H9 (cell line): ENCODE results near the gene STARD8. TPM values are rescaled to one million over a fixed set of nuclear protein-coding genes. Genes with fewer than 3 reads are reported as not detected.

Source experiments
- DNase-seq: peaks from one replicate; pipeline ENCODE4 v3.0.0-alpha.2; 2017
- H2AFZ ChIP-seq: one replicate; pipeline ENCODE4 v1.6.1; 2013; ENCODE audit warnings: mild to moderate bottlenecking, low read length, control low read depth, moderate library complexity
- H2AK5ac ChIP-seq: 2 replicates; pipeline ENCODE4 v1.6.1; 2013; ENCODE audit warnings: low read length, control low read depth, mixed read lengths; ENCODE audit not compliant: insufficient read length
- H2BK120ac ChIP-seq: one replicate; pipeline ENCODE4 v1.6.1; 2013; ENCODE audit warnings: low read depth, mild to moderate bottlenecking, low read length, control low read depth, inconsistent platforms; ENCODE audit not compliant: poor library complexity, severe bottlenecking
- H2BK12ac ChIP-seq: 2 replicates; pipeline ENCODE4 v1.6.1; 2013; ENCODE audit warnings: low read length, control low read depth, mixed read lengths, low read depth; ENCODE audit not compliant: insufficient read length
- H2BK15ac ChIP-seq: 2 replicates; pipeline ENCODE4 v1.6.1; 2013; ENCODE audit warnings: low read depth, low read length, control low read depth
- H2BK20ac ChIP-seq: one replicate; pipeline ENCODE4 v1.6.1; 2013; ENCODE audit warnings: low read depth, mild to moderate bottlenecking, low read length, control low read depth, inconsistent platforms; ENCODE audit not compliant: poor library complexity, severe bottlenecking
- H2BK5ac ChIP-seq: 2 replicates; pipeline ENCODE4 v1.6.1; 2013; ENCODE audit warnings: low read length, control low read depth, mixed read lengths; ENCODE audit not compliant: insufficient read length
- H3K14ac ChIP-seq: 2 replicates; pipeline ENCODE4 v1.6.1; 2013; ENCODE audit warnings: low read length, control low read depth; ENCODE audit not compliant: insufficient read depth
- H3K18ac ChIP-seq: 2 replicates; pipeline ENCODE4 v1.6.1; 2013; ENCODE audit warnings: low read depth, mild to moderate bottlenecking, mixed read lengths, low read length, control low read depth; ENCODE audit not compliant: insufficient read length
- H3K23ac ChIP-seq: 2 replicates; pipeline ENCODE4 v1.6.1; 2013; ENCODE audit warnings: low read length, control low read depth, mixed read lengths, low read depth; ENCODE audit not compliant: insufficient read length
- H3K23me2 ChIP-seq: 2 replicates; pipeline ENCODE4 v1.6.1; 2013; ENCODE audit warnings: low read depth, mild to moderate bottlenecking, mixed read lengths, low read length, control low read depth; ENCODE audit not compliant: insufficient read length, poor library complexity, severe bottlenecking
- H3K27ac ChIP-seq: 2 replicates; pipeline ENCODE4 v1.5.1; 2013; ENCODE audit warnings: low read length, control low read depth, mixed read lengths, low read depth; ENCODE audit not compliant: insufficient read length
- H3K27me3 ChIP-seq: 2 replicates; pipeline ENCODE4 v1.6.1; 2013; ENCODE audit warnings: low read length, control low read depth, inconsistent platforms; ENCODE audit not compliant: insufficient read depth
- H3K4ac ChIP-seq: 2 replicates; pipeline ENCODE4 v1.6.1; 2013; ENCODE audit warnings: low read depth, mild to moderate bottlenecking, control low read depth, inconsistent platforms, low read length, moderate library complexity
- H3K4me1 ChIP-seq: 2 replicates; pipeline ENCODE4 v1.6.1; 2013; ENCODE audit warnings: low read length, control low read depth, inconsistent platforms; ENCODE audit not compliant: insufficient read depth
- H3K4me2 ChIP-seq: 2 replicates; pipeline ENCODE4 v1.6.1; 2013; ENCODE audit warnings: low read length, control low read depth, mixed read lengths; ENCODE audit not compliant: insufficient read length, insufficient read depth
- H3K56ac ChIP-seq: 2 replicates; pipeline ENCODE4 v1.6.1; 2013; ENCODE audit warnings: low read depth, mild to moderate bottlenecking, mixed read lengths, low read length, control low read depth; ENCODE audit not compliant: insufficient read length
- H3K79me1 ChIP-seq: 2 replicates; pipeline ENCODE4 v1.6.1; 2013; ENCODE audit warnings: low read depth, mild to moderate bottlenecking, moderate library complexity, low read length, control low read depth, inconsistent platforms; ENCODE audit not compliant: insufficient read depth, poor library complexity, severe bottlenecking
- H3K79me2 ChIP-seq: 2 replicates; pipeline ENCODE4 v1.6.1; 2013; ENCODE audit warnings: low read length, control low read depth, inconsistent platforms; ENCODE audit not compliant: insufficient read depth
- H3K9ac ChIP-seq: 2 replicates; pipeline ENCODE4 v1.6.1; 2013; ENCODE audit warnings: low read length, control low read depth, mixed read lengths; ENCODE audit not compliant: insufficient read length; ENCODE audit errors: extremely low read depth
- H3K9me3 ChIP-seq: one replicate; pipeline ENCODE4 v1.6.1; 2013; ENCODE audit warnings: low read depth, low read length, inconsistent platforms; ENCODE audit not compliant: control insufficient read depth
- H3T11ph ChIP-seq: one replicate; pipeline ENCODE4 v1.6.1; 2013; ENCODE audit warnings: mild to moderate bottlenecking, low read length, control low read depth, inconsistent platforms
- H4K20me1 ChIP-seq: one replicate; pipeline ENCODE4 v1.6.1; 2013; ENCODE audit not compliant: control insufficient read depth, insufficient read length, insufficient read depth
- H4K5ac ChIP-seq: 2 replicates; pipeline ENCODE4 v1.6.1; 2013; ENCODE audit warnings: low read depth, mild to moderate bottlenecking, mixed read lengths, low read length, control low read depth; ENCODE audit not compliant: insufficient read length
- H4K8ac ChIP-seq: replicated peaks from 2 replicates; pipeline ENCODE4 v1.6.1; 2013; ENCODE audit warnings: low read length, control low read depth, mixed read lengths, low read depth; ENCODE audit not compliant: insufficient read length
- H4K91ac ChIP-seq: 2 replicates; pipeline ENCODE4 v1.6.1; 2013; ENCODE audit warnings: low read depth, mild to moderate bottlenecking, moderate library complexity, mixed read lengths, low read length, control low read depth; ENCODE audit not compliant: insufficient read length
- H3K27ac Mint-ChIP-seq, 3 experiments: 2 replicates in 2 of 3; 3 replicates in 1 of 3; pipeline ENCODE4 v1.8.0; 2020 to 2021; ENCODE audit warnings: mixed read lengths in 3 of 3, mild to moderate bottlenecking in 1 of 3, moderate library complexity in 1 of 3
- H3K27me3 Mint-ChIP-seq: 2 replicates; pipeline ENCODE4 v1.8.0; 2021; ENCODE audit warnings: low read depth, mild to moderate bottlenecking, moderate library complexity, mixed read lengths
- H3K36me3 Mint-ChIP-seq, 3 experiments: 2 replicates in 2 of 3; 3 replicates in 1 of 3; pipeline ENCODE4 v1.8.0; 2020 to 2021; ENCODE audit warnings: low read depth in 3 of 3, mixed read lengths in 3 of 3; ENCODE audit not compliant: insufficient read depth in 1 of 3
- H3K4me1 Mint-ChIP-seq, 2 experiments: 2 replicates each; pipeline ENCODE4 v1.8.0; 2020; ENCODE audit warnings: mixed read lengths in 2 of 2
- H3K4me3 Mint-ChIP-seq, 2 experiments: 2 replicates in 1 of 2; 3 replicates in 1 of 2; pipeline ENCODE4 v1.8.0; 2020 to 2021; ENCODE audit warnings: mild to moderate bottlenecking in 2 of 2, mixed read lengths in 2 of 2, moderate library complexity in 1 of 2
- H3K9me3 Mint-ChIP-seq, 2 experiments: 2 replicates in 1 of 2; 3 replicates in 1 of 2; pipeline ENCODE4 v1.8.0; 2020; ENCODE audit warnings: mild to moderate bottlenecking in 2 of 2, mixed read lengths in 2 of 2, moderate library complexity in 1 of 2
- WGBS: extraction: QIAGEN DNeasy Blood & Tissue Kit; methylation state at CpG from one replicate; pipeline ENCODE4 v1.1.7; 2013; ENCODE audit warnings: missing lambda C conversion rate, low lambda C conversion rate, mixed read lengths; ENCODE audit not compliant: insufficient read length; ENCODE audit errors: extremely low coverage; 5-methylcytosine and 5-hydroxymethylcytosine counted together
- total RNA-seq: library from RNA; stranded (reverse); gene quantifications from 2 replicates; pipeline ENCODE4 v1.2.1, GENCODE V29; 2021
- TF ChIP-seq, protein P1 (sequence below): fragments of 200-600 bp; sonication (generic); conservative IDR thresholded peaks from 3 replicates; pipeline ENCODE4 v1.8.0; 2021; ENCODE audit warnings: antibody characterized with exemption, mild to moderate bottlenecking

Gene STARD8
- total RNA-seq, 1 experiment from 2014 or later = 0.52 TPM

DNA sequence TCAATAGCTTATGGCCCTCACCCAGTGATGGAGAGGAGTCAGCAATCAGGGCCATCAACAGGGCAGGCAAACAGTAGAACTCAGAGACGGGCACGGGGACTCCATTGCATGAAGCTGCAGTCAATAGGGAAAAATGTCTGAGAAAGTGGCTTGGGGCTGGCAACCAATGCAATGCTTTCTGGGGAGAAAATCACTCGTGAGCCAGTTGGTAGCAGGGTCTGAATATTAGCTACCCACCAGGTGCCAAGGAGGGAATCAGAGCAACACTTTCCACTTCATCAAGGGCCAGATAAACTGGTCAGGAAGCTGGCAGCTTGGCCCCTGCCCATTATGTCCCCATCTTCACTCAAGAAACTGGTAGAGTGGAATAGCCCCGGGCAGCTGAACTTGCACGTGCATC lies 80.7 kb downstream of the STARD8 start:
- Mint-ChIP-seq H3K9me3 (peaks cover 64 to 69% of the 10 kb centered on the region in 2 experiments), H3K27me3 (peaks cover 12% of the 10 kb centered on the region), H3K4me1 (peaks cover 2 to 3% of the 10 kb centered on the region in 2 experiments; a peak in 3 of 4 replicates), H3K27ac (no peak overlapping the region), H3K4me3 (no peak overlapping the region), H3K36me3 (no peaks in the 10 kb centered on the region; a peak in 2 of 7 replicates)
- WGBS = no CpG with 5 or more reads among the region's 5 CpGs
- no peak overlapping the region for H2BK20ac ChIP-seq
- no peak for DNase-seq
- H2BK15ac ChIP-seq = no peak overlapping the region
- H4K91ac ChIP-seq = no peak overlapping the region
- no peak overlapping the region for H3K4ac ChIP-seq
- H2BK120ac ChIP-seq = no peak overlapping the region
- no peak overlapping the region for H3K56ac ChIP-seq
- peaks cover 27% of the 10 kb centered on the region for H3K9me3 ChIP-seq
- H2AFZ ChIP-seq = no peak overlapping the region
- H3K18ac ChIP-seq = no peak overlapping the region
- no peaks in the 10 kb centered on the region for H3K23me2 ChIP-seq
- H3T11ph ChIP-seq = no peak overlapping the region
- no peak overlapping the region for H2BK12ac ChIP-seq
- H3K27ac ChIP-seq = no peak overlapping the region
- no peaks in the 10 kb centered on the region for H3K79me1 ChIP-seq
- H3K4me2 ChIP-seq = no peak overlapping the region
- H3K27me3 ChIP-seq = no peaks in the 10 kb centered on the region
- no peak overlapping the region for H4K8ac ChIP-seq
- H3K23ac ChIP-seq = no peak overlapping the region
- H2AK5ac ChIP-seq = no peak overlapping the region
- H2BK5ac ChIP-seq = no peak overlapping the region
- TF ChIP-seq, protein P1, sequence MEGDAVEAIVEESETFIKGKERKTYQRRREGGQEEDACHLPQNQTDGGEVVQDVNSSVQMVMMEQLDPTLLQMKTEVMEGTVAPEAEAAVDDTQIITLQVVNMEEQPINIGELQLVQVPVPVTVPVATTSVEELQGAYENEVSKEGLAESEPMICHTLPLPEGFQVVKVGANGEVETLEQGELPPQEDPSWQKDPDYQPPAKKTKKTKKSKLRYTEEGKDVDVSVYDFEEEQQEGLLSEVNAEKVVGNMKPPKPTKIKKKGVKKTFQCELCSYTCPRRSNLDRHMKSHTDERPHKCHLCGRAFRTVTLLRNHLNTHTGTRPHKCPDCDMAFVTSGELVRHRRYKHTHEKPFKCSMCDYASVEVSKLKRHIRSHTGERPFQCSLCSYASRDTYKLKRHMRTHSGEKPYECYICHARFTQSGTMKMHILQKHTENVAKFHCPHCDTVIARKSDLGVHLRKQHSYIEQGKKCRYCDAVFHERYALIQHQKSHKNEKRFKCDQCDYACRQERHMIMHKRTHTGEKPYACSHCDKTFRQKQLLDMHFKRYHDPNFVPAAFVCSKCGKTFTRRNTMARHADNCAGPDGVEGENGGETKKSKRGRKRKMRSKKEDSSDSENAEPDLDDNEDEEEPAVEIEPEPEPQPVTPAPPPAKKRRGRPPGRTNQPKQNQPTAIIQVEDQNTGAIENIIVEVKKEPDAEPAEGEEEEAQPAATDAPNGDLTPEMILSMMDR = no peak
- H3K4me1 ChIP-seq = no peaks in the 10 kb centered on the region
- H3K9ac ChIP-seq = no peak overlapping the region
- H4K5ac ChIP-seq = no peak overlapping the region
- H3K79me2 ChIP-seq = no peaks in the 10 kb centered on the region
- H4K20me1 ChIP-seq = no peaks in the 10 kb centered on the region
- no peak overlapping the region for H3K14ac ChIP-seq
